ENCODE data around the gene MMP1. TPM values are rescaled to one million over a fixed set of nuclear protein-coding genes. Genes with fewer than 3 reads are reported as not detected.

MMP1 gene
- not detected for total RNA-seq

DNA sequence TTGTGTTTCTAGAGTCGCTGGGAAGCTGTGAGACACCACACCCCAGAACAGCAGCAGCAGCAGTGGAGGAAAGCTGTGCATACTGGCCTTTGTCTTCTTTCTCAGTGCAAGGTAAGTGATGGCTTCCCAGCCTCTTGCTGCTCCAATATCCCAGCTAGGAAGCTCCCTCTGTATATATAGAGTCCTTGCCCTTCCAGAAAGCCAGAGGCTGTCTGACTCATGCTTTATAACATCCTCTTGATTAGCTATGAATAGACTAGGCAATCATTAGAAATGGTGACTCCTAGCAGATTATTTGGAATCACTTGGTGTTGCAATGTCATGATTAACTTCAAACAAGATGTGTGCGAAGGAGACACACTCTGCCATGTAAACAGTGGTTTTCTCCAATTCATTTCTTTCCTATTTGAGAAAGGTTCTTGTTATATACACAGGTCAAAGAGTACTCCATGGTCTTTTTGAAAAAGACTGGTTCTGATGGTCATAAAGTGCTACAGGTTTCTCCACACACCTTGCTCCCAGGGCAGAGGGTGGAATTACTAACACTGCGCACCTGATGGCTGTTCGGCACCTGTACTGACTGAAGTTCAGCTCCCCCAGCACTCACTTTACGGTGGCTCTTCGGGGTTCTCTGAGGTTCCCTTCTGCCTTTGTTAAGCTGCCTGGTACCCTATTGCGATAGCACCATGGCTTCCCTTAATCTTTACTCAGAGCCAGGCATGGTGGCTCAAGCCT, at the start of gene MMP1:
Gene MMP1 (minus strand): TSS at position 149 of the 735 bp plus-strand sequence. CDS start 68 bp downstream, at position 81.
- FAIRE-seq (no peak), DNase-seq (ENCODE audit: low spot score in 2 of 2) (no peak)

DNA sequence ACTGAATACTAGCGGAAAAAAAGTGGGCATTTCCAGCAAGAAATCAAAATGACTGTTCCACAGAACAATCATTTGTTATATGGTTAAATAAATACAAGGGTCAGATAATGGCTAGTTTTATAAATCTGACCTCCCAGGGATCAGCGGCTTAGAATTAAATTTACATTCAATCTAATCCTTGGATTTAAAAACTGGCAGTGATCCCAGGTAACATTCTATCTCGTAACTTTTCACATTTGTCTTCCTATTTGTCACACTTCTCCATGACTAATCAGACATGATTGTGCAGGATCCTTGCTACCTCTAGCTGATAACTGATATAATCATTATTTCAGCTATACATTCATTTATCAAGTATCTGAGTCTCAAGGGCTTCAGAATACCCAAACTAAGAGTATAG, 48.3 kb upstream of the MMP1 start:
- no peak for FAIRE-seq

DNA sequence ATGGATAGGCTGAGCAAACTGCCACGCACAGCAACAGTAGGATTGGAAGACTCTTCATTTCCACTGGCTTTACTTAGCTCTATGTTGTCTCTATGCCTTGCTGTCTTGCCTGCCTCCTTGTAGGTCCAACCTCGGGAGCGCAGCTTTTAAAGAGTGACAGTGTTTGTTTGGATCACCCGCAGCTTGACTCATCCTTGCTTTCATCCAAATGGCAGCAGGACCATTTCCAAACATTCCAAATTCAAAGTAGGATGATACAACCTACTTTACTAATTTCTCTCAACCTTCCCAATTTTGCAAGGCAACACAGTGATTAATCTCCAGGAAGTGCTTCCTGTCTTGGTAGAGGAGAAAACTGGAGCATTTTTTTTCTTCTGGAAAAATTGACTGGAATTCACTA, 45.5 kb upstream of the MMP1 start, which contains the start of gene MMP3:
Gene MMP3 (minus strand): TSS at position 121 of the 400 bp plus-strand sequence. CDS start 63 bp downstream, at position 58.
- FAIRE-seq (no peak), DNase-seq (ENCODE audit: low spot score in 2 of 2) (no peak)

More for the DNA sequence above, 48.3 kb upstream of the MMP1 start:
- DNase-seq (ENCODE audit: low spot score in 2 of 2), result no peak

DNA sequence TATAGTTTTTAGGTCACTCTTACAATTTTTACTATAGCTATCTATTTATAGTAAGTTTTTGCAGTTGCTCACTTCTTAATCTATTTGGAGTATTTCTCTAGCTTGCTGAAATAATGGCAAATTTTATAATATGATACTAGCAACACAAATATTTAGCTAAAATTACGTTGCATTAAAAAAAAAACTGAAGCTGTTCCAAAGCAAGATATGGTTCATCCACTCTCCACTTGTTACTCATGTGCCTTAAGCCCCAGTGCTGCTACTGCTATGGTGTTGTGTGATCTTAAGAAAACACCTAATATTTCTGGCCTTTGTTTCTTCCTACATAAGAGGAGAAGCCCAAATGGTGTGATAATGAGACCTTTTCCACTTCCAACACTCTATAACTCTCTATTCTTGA, 45.0 kb upstream of the MMP1 start:
- FAIRE-seq (no peak), DNase-seq (ENCODE audit: low spot score in 2 of 2) (no peak)

DNA sequence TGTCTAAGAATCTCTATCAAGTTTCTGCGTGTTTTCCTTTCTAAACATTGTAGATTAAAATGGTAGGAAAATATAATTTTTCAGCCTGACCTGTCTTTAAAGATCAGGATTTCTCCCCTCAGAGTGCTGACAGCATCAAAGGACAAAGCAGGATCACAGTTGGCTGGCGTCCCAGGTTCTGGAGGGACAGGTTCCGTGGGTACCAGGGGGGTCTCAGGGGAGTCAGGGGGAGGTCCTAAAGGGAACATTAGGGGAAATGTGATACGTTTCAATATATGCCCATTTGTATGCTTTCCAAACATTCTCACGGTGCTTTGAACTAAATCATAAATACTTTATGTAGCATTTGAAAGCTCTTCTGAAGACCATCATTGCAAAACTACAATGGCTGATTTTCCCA, 42.1 kb upstream of the MMP1 start:
- FAIRE-seq, result no peak
- DNase-seq (ENCODE audit: low spot score in 2 of 2), result no peak

DNA sequence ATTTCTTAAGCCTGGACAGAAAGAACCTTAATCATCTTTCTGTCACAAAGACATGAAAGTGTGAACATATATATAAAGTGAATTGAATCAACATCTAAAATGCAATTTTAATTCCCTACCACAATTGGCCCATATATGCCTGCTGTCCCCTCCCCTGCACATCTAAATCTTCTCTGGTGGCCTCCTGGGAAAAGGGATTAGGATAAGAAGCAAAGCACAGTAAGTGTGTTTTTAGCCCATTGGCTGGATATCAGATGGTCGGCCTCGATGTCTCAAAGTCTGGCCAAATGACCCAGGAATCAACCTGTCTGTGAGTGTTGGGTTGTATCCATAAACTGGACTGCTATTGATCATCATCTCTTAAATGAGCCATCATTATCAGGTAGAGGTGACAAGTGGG, 39.7 kb upstream of the MMP1 start:
- no peak for FAIRE-seq
- DNase-seq (ENCODE audit: low spot score in 2 of 2), result no peak

DNA sequence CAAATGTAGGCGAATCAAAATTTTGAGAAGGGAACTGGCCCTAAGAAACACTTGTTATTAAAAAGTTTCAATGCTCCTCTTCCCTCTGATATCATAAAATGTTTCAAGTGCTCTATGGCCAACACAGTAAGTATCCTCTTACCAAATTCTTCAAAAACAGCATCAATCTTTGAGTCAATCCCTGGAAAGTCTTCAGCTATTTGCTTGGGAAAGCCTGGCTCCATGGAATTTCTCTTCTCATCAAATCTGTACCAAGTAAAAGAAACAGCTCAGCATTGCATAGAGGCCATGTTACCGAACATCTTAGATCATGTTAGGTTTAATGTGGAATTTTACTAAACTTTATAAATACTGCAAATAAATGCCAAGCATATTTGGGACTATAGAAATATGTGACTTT, 39.2 kb upstream of the MMP1 start:
- DNase-seq (ENCODE audit: low spot score in 2 of 2) (no peak), FAIRE-seq (no peak)

DNA sequence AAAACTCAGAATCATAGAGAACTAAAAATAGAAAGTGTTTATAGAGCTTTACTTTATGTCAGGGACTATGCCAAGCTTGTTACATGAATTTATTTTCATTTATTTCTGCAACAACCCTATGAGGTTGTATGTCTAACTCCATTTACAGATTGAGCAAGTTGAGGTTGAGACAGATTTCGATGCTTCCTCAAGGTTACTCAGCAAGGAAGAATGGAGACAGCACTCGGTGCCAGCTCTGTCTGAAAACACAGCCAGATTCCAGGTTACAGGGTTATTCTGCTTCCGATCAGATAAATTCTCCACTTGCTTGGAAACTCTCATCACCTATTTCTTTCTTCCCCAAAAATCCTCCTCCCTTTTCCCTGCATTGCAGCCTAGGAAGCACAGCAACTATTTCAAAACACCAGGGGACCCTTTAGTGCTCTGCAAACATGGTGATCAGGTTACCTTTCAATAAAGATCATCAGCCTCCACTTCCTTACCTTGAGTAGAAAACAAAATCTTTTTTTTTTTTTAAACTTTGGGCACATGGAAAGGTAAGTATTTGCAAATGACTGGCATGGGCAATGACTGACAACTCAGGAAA, 38.4 kb upstream of the MMP1 start:
- FAIRE-seq, result no peak
- no peak for DNase-seq (ENCODE audit: low spot score in 2 of 2)

DNA sequence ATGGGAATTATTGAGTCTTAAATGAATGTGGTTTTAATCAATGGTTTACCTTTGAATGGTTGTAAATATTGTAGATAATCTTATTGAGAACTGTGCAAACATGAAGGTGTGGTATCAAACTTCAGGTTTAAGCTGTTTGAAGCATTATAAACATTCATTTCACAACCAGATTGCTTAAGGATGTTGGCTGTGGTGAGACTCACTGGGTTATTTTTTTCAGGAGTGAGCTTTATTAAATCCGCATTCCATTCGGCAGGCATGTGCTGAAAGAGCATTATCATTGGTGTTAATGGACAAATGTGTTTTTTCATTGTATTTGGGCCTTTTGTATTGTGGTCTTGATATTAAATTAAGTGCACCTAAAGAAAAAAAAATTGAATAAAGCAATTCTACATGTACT, 35.8 kb upstream of the MMP1 start:
- FAIRE-seq, result no peak
- no peak for DNase-seq (ENCODE audit: low spot score in 2 of 2)

DNA sequence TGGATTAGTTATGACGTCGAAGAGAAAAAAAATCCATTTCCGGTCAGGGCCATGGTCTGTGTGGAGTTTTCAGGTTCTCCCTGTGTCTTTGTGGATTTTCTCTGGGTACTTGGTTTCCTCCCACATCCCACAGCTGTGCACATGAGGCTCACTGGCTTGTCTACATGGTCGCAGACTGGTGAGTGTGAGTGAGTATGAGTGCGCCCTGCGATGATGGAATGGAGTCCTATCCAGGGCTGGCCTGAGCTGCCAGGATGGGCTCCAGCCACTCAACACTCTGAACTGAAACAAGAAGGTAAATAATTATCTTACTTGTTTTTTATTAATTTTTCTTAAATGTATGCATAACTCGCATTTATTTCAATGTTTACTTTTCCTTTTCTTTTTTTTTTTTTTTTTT, 34.7 kb upstream of the MMP1 start:
- DNase-seq (ENCODE audit: low spot score in 2 of 2) (no peak), FAIRE-seq (no peak)

DNA sequence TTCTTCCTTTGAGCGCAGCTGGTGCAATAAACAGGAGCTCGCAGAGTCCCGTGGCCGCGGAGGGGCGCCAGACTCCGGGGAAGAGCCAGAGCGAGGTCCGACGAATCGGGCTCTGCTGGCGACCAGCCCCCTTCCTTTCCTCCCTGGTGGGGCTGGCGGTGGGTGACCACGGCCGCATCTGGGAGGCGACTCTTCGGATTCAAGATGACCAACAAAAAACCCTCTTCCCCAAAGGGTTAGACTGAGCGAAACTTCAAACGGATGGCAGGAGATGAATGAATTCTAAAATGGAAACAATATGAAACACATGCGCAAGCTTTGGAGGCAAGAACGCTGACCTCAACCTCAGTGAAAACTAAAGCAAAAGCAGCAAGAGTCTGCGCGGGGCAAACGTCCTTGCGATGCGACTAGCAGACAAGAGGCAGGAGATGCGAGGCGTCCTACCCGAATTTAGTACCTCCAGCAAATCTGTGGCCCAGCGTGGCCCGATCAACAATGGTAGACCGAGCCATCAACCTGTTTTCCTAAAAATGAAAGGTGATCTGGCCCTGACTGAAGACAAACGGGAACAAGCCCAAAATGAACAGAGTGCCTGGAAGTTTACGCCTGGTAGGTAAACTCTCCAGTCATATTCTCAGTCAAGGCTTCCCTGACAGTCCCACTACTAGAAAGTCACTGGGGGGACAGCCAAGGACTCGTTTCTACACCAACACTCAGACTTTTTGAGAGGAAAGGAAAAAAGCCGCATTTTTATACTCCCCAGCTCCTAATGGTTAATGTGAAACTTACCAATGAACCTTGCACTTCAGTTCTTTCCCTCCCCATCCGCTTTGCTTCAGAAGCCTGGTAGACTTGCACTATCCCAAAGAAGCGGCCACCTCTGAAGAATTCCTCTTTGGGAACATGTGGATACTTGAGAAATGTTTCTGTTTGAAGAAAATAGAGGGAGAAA, 33.8 kb upstream of the MMP1 start:
- DNase-seq (ENCODE audit: low spot score in 2 of 2), result no peak
- FAIRE-seq, result no peak

DNA sequence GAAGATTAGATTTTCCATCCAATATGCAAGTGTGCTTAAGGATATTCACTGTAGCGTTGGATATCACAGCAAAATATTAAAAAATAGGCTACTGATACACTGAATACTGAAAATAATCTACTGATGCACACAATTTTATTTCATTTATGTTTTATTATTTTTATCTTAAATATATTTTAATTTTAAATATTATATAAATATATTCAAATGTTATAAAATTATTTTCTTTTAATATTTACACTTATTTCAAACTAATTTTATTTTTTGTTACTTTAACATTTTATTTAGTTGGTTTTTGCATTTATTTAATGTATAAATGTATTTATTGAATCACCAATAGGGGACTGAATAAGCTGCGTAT, 33.1 kb upstream of the MMP1 start:
- DNase-seq (ENCODE audit: low spot score in 2 of 2) (no peak), FAIRE-seq (peak; percentile 98)

DNA sequence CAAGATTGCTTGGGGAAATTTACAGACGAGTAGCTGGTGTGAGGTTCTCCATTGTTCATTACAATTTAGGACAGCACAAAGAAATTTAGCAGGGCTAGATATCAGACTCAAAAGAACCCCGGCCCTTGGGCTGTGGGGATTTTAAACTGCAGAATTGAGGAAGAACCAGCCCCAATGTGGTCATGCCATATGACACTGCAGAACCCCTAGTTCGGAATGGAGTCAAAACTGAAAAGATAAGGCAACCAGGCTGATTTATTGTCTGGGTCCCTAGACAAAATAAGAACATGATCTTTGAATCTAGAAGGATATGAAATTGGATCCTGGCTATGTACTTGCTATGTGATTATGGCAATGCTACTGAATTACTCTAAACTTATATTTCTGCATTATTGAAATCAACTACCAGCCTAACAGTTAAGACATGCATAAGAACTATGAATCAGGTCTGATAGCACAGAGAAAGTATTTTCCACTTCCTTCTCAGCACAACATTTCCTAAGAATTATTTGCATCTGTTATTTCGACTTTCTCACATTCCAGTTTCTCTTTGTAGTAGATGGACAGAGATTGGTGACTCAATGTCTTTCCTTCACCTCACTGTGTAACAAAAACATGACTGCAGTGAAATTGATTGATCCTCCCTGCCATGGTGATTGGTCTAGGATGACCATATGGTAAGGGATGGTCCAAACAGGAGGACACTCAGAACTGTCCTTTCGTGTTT, 32.2 kb upstream of the MMP1 start:
- no peak for DNase-seq (ENCODE audit: low spot score in 2 of 2)
- no peak for FAIRE-seq

DNA sequence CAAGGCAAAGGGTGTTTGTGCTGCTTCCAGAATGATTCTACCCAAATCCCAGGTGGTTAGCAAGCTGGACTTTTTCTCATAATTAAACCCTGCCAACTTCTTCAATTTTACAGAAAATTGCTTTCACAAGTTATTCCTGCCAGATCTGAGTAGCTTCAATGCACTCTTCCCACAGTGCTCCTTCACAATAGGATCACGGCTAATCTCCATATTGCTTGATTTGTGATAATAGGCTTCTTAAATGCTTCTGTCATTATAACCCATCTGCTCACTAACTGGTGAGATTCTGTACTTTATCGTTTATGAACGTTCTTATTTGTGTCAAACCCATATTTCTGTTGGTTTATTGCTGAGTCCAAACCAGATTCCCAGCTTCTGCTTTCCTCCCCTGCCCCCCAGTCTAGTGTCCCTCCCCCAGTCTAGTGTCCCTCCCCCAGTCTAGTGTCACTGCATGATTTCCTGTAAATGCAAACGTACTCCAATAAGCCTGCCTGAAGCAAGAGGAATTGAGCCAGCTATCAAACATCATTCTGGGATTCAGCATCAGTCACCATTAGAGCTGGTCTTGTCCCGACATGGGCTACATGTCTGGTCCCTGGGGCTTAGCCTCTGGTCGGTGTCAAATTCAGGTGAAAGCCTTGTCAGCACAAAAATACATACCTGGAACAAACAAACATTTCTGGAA, 31.5 kb upstream of the MMP1 start:
- DNase-seq (ENCODE audit: low spot score in 2 of 2), result no peak
- no peak for FAIRE-seq

DNA sequence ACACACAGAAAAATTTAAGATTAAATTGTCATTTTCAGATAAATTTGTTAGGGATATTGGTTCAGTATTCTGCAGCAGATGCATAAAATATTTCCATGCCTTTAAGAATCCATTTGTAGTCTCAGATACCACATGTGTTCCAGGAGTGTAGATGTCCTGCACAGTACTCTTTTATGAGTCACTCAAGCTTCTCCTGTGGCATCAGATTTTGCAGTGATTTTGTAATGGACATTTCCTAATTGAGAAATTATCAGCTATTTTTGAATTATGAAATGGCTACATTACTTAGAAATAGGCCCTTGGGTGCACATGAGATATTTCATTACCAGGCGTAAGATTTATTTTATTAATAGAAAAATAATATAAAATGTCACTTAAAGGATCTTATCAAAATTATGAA, 26.6 kb upstream of the MMP1 start:
- no peak for FAIRE-seq
- DNase-seq (ENCODE audit: low spot score in 2 of 2), result no peak

DNA sequence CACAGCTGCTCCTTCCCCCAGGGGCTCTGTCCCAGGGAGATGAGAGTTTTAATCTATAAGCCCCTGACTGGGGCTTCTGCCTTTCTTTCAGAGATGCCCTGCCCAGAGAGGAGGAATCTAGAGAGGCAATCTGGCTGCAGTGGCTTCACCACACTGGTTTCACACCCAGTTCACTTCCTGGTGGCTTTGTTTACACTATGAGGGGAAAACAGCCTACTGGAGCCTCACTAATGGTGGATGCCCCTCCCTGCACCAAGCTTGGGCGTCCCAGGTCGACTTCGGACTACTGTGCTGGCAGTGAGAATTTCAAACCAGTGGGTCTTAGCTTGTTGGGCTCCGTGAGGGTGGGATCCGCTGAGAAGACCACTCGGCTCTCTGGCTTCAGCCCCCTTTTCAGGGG, 21.5 kb upstream of the MMP1 start:
- FAIRE-seq (no peak), DNase-seq (ENCODE audit: low spot score in 2 of 2) (no peak)

DNA sequence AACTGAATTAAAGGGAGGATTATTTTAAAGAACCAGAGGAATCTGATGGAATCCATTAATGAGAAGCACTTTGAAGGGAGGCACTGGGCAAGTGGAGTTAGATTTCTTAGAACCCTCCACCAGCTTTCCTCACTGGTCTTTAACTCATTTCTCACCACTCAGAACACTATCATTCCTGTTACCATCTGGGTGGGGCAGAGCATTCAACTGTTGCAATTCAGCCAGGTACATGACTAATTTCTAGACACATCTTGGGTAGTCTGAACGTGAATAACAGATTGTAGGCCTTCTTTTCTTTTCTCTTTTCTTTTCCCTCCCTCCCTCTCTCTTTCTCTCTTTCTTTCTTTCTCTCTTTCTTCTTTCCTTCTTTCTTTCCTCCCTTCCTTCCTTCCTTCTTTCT, 15.5 kb upstream of the MMP1 start:
- DNase-seq (ENCODE audit: low spot score in 2 of 2), result no peak
- FAIRE-seq, result no peak

DNA sequence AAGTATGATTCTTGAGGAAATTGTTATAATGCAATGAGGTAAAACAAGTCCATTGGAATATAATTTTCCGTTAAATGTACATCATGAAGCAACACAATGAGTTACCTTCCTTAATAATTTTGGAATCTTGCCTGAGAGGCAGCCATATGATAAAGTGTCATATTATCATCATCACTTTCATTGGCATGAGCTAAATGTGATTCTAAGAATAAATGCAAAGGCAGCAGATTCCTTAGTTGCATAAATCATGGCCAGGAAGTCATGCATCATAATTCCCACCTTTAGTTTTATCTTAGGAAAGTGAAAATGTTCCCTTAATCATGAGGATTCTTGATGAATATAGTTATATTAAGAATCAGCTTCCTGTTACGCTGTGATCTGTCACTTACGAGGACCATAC, 14.2 kb upstream of the MMP1 start:
- FAIRE-seq (no peak), DNase-seq (ENCODE audit: low spot score in 2 of 2) (no peak)

DNA sequence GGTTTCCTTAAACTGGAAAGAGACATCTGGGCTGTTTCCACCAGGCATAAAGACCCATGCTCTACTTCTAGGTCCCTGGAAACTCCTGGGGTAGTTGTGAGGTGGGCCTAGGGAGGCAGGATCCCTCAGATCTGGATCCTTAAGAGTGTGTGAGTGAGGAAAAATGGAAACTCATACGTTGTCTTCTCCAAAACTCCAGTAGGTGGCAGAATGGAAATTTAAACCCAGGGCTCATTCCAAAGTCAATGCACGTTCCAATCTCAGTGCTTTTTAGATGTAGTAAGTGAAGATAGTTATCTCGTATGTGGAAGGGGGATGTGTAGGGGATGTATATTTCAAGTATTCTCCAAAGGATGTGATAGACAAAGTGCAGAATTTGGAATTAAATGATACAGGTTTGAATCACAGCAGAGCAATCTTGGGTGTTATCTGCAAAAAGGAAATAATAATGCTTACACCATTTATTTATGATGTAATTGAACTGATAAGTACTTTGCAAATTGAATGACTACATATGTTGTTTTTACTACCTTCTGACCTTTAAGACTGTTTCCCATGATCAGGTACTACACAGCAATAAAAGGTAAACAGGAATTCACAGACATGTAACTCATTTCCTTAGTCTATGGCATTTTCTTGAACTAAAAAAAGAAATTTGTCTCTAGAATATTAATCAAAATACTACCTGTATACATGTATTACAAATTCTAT, 13.1 kb upstream of the MMP1 start:
- FAIRE-seq, result no peak
- peak in 1 of 2 donors; percentile 18 for DNase-seq (ENCODE audit: low spot score in 2 of 2)
